Psoas muscle (tissue), 8 donors: Measurements from ENCODE around the gene F7. TPM values are rescaled to one million over a fixed set of nuclear protein-coding genes. Genes with fewer than 3 reads are reported as not detected.
"Not testable (repeated sequence)": the region's sequence is repeated elsewhere in the genome, so short reads cannot be mapped to it uniquely, and the experiment has no call there.

ENCODE experiments used
- ATAC-seq, 4 donors: fragments of 200-7000 bp; cut with Tn5 transposase; one replicate each; pipeline ENCODE4 v1.9.1; 2020; ENCODE audit warnings: moderate library complexity in 3 of 4, mild to moderate bottlenecking in 2 of 4
- DNase-seq, 2 donors: peaks; one replicate each; pipeline ENCODE4 v3.0.0-alpha.2; 2020
- H3K27ac ChIP-seq: fragments of 200-600 bp; one replicate; pipeline ENCODE4 v1.8.0; 2022
- H3K27me3 ChIP-seq, 3 donors: fragments of 200-600 bp in 1 of 3; one replicate each; pipeline versions ENCODE4 v1.6.1 to v1.8.0; 2013 to 2022; ENCODE audit warnings: low read length in 2 of 3, mild to moderate bottlenecking in 2 of 3, moderate library complexity in 1 of 3; ENCODE audit not compliant: insufficient read depth in 3 of 3
- H3K36me3 ChIP-seq, 2 donors: fragments of 200-600 bp in 1 of 2; one replicate each; pipeline versions ENCODE4 v1.6.1 to v1.8.0; 2013 to 2022; ENCODE audit warnings: low read depth in 1 of 2, mild to moderate bottlenecking in 1 of 2, moderate library complexity in 1 of 2; ENCODE audit not compliant: insufficient read depth in 1 of 2
- H3K4me1 ChIP-seq: fragments of 200-600 bp; one replicate; pipeline ENCODE4 v1.8.0; 2022
- H3K4me3 ChIP-seq: fragments of 200-600 bp; one replicate; pipeline ENCODE4 v1.8.0; 2022; ENCODE audit warnings: mild to moderate bottlenecking
- H3K9me3 ChIP-seq: fragments of 200-600 bp; one replicate; pipeline ENCODE4 v1.8.0; 2022
- CTCF ChIP-seq: fragments of 200-600 bp; IDR thresholded peaks from one replicate; pipeline ENCODE4 v1.8.0; 2022; ENCODE audit warnings: antibody characterized with exemption
- WGBS, 3 donors: extraction: QIAGEN DNeasy Blood & Tissue Kit; methylation state at CpG; one replicate each; pipeline versions ENCODE4 v1.1.6 to v1.1.7; 2013; 5-methylcytosine and 5-hydroxymethylcytosine counted together
- intact Hi-C, 2 donors: fragments of 100-400 bp; cut with DNase I; formaldehyde crosslinking; loops; one replicate each; pipeline versions ENCODE4 v1.11.0 to v1.14.2; 2022
- polyA plus RNA-seq, 3 donors: library from polyadenylated mRNA; stranded (reverse); fragments of 200-250 nt; gene quantifications; one replicate each; pipeline ENCODE4 v1.2.3, GENCODE V29; 2013
- total RNA-seq, 4 donors: library from RNA; stranded (reverse); fragmentation: NEBNext Ultra II Directional in 2 of 4; extraction: Animal tissue kit (Norgen Biotek cat#: 25700) in 2 of 4; gene quantifications; one replicate each; pipeline versions ENCODE4 v1.2.1 to v1.2.4, GENCODE V29; 2021 to 2023
- donor health status: healthy with polysubstance abuse.
- donor health status: DM: no; HTN: no; CAD: no; lungs with moderate emphysema.
- donor health status: Bipolar disorder and iron deficiency.
- donor health status: healthy.
- donor health status: DM: yes; HTN: yes; CAD: no.
- donor health status: DM: no; HTN: no; CAD: no.
- donor health status: DM: no; HTN: no; CAD: no.
- donor health status: DM: yes; HTN: yes; CAD: no.

Gene F7
- total and polyA plus RNA-seq, 7 donors = 0.08 to 0.20 (median 0.10) TPM; not detected in 4

GRCh38 chr13:113106711-113107351 is 1.2 kb downstream of the F7 start:
- WGBS, 3 donors = 74 to 82% (median 76%) methylated on average over 21 to 25 of the region's 25 CpGs

GRCh38 chr13:113108521-113108920 is 2.9 kb downstream of the F7 start:
- 93 to 97% (median 93%) methylated on average over 16 to 27 of the region's 27 CpGs for WGBS, 3 donors

More at GRCh38 chr13:113106711-113107351, 1.2 kb downstream of the F7 start:
- no peak for TF ChIP-seq CTCF
- Histone ChIP-seq H3K27ac (no peak overlapping the region), H3K36me3 (no peaks in the 10 kb centered on the region), H3K4me1 (no peaks in the 10 kb centered on the region), H3K4me3 (no peak overlapping the region), H3K27me3 (peaks cover 0 to 36% (median 28%) of the 10 kb centered on the region in 3 donors), H3K9me3 (no peaks in the 10 kb centered on the region)
- intact Hi-C loops = no loop called here
- peak in 1 of 2 donors; percentile 14 for DNase-seq
- ATAC-seq = no peak

GRCh38 chr13:113109151-113110047 is 3.8 kb downstream of the F7 start:
- Histone ChIP-seq H3K4me3 (no peak overlapping the region), H3K4me1 (no peaks in the 10 kb centered on the region), H3K36me3 (no peaks in the 10 kb centered on the region), H3K27ac (no peak overlapping the region), H3K9me3 (no peaks in the 10 kb centered on the region), H3K27me3 (peaks cover 0 to 41% (median 26%) of the 10 kb centered on the region in 3 donors)
- 45 to 48% (median 48%) methylated on average over 66 to 73 of the region's 73 CpGs for WGBS, 3 donors
- ATAC-seq (peak in 1 of 4 donors; percentile 19), DNase-seq (peak; percentile 7 to 44)
- intact Hi-C loops = no loop called here
- no peak for TF ChIP-seq CTCF

More at GRCh38 chr13:113108521-113108920, 2.9 kb downstream of the F7 start:
- H3K27ac ChIP-seq, H3K4me1 ChIP-seq, H3K4me3 ChIP-seq, DNase-seq, H3K9me3 ChIP-seq, ATAC-seq, intact Hi-C loops, H3K36me3 ChIP-seq: not testable (repeated sequence)
- H3K27me3 ChIP-seq = peaks cover 0 to 42% (median 29%) of the 10 kb centered on the region in 3 donors

- no peaks in the 10 kb centered on the region for H3K9me3 ChIP-seq
- H3K27ac ChIP-seq = no peak overlapping the region
- peaks cover 0 to 45% (median 26%) of the 10 kb centered on the region in 3 donors for H3K27me3 ChIP-seq
- no peaks in the 10 kb centered on the region for H3K4me1 ChIP-seq
- no peak for TF ChIP-seq CTCF
- WGBS, 3 donors = 1 to 3% (median 2%) methylated on average over 38 to 99 of the region's 99 CpGs
- DNase-seq = peak in 1 of 2 donors; percentile 47
- intact Hi-C loops = no loop called here
- H3K36me3 ChIP-seq = no peaks in the 10 kb centered on the region
- peak in 1 of 4 donors; percentile 33 for ATAC-seq
- H3K4me3 ChIP-seq = peak overlapping the region; percentile 58
These were observed 4.7 kb downstream of the F7 start for GRCh38 chr13:113110048-113110851.
